ENCODE data around the gene KDELR1. TPM values are rescaled to one million over a fixed set of nuclear protein-coding genes. Genes with fewer than 3 reads are reported as not detected.

KDELR1 gene
- total and polyA plus RNA-seq, 2 of the 13 experiments (the other 11 are each of a cell fraction or from before 2014, with no cell fraction given) = 134 to 185 TPM

DNA sequence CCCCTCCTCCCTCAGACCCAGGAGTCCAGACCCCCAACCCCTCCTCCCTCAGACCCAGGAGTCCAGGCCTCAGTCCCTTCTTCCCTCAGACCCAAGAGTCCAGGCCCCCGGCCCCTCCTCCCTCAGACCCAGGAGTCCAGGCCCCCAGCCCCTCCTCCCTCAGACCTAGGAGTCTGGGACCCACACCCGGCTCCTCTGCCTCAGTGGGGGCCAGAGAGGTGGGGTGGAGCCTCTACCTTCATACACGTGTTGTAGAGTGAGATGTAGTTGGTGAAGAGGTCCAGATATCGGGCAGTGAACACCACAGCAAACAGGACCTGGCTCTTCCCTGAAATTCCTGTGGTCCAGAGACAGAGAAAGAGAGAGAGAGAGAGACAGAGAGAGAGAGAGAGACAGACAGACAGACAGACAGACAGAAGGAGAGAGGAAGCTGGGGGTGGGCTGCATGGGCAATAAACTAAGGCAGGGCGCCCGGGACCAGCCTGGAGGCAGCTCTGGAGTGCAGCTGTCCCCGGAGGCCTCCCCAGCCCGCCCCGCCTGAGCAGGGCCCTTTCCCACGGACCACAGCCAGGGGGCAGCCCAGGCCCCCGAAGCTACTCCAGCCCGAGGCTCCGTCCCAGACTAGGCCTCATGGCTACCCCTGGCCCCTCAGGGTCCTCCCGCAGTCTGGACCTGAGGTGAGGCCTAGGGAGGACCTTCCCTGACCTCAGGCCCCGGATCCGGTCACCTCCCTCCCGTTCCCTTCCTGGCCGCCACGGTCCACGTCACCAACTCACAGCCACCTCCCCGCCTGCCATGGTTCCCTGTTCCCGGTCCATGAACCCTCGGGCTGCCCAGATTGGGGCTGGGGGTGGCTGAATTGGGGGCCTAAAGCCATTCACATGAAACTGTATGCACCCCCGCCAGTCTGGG is 907 bp downstream of the KDELR1 start (continued):
- TF ChIP-seq ZNF318 (CRISPR knock-in tag; IDR thresholded peaks at IDR 0.05) = 0 out of 2 replicates have a peak, but pooled peaks have one; percentile 29
- TF ChIP-seq, protein P1, sequence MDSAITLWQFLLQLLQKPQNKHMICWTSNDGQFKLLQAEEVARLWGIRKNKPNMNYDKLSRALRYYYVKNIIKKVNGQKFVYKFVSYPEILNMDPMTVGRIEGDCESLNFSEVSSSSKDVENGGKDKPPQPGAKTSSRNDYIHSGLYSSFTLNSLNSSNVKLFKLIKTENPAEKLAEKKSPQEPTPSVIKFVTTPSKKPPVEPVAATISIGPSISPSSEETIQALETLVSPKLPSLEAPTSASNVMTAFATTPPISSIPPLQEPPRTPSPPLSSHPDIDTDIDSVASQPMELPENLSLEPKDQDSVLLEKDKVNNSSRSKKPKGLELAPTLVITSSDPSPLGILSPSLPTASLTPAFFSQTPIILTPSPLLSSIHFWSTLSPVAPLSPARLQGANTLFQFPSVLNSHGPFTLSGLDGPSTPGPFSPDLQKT (CRISPR knock-in tag; IDR thresholded peaks at IDR 0.05; ENCODE audit: borderline replicate concordance) = no peak
- TF ChIP-seq ZNF761 (CRISPR knock-in tag; conservative IDR thresholded peaks at IDR 0.05) = 0 out of 2 replicates have a peak, but pooled peaks have one; percentile 72
- TF ChIP-seq KDM2A (CRISPR knock-in tag; IDR thresholded peaks at IDR 0.05; ENCODE audit: borderline replicate concordance, low read depth) = peak; percentile 88
- TF ChIP-seq ZNF788 (CRISPR knock-in tag; IDR thresholded peaks at IDR 0.05; ENCODE audit: borderline replicate concordance) = peak; percentile 54; the same call in 1 of the 2 replicates
- 0 out of 2 replicates have a peak, but pooled peaks have one; percentile 41 for TF ChIP-seq ZBTB3 (CRISPR knock-in tag; IDR thresholded peaks at IDR 0.05; ENCODE audit: borderline replicate concordance, low read depth)
- TF ChIP-seq, protein P2, sequence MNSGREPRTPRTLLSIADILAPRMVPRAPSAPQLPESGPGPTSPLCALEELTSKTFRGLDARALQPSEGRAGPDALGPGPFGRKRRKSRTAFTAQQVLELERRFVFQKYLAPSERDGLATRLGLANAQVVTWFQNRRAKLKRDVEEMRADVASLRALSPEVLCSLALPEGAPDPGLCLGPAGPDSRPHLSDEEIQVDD (CRISPR knock-in tag; IDR thresholded peaks at IDR 0.05; ENCODE audit: borderline replicate concordance) = peak; percentile 38; the same call in 1 of the 2 replicates
- no peak for TF ChIP-seq ZBTB21 (CRISPR knock-in tag; IDR thresholded peaks at IDR 0.05)
- TF ChIP-seq ZNF362 (CRISPR knock-in tag; IDR thresholded peaks at IDR 0.05; ENCODE audit: borderline replicate concordance) = peak; percentile 42; the same call in 1 of the 2 replicates
- no peak for TF ChIP-seq NFYB (CRISPR knock-in tag; IDR thresholded peaks at IDR 0.05)
- peak; percentile 83 for TF ChIP-seq ZFP90 (CRISPR knock-in tag; IDR thresholded peaks at IDR 0.05; ENCODE audit: borderline replicate concordance)
- peak; percentile 83; the same call in 1 of the 2 replicates for TF ChIP-seq ZNF510 (CRISPR knock-in tag; IDR thresholded peaks at IDR 0.05; ENCODE audit: low read depth)
- TF ChIP-seq ZZZ3 (CRISPR knock-in tag; IDR thresholded peaks at IDR 0.05; ENCODE audit: borderline replicate concordance) = peak; percentile 93; the same call in 1 of the 2 replicates
- TF ChIP-seq HNF4A (CRISPR knock-in tag; IDR thresholded peaks at IDR 0.05) = peak; percentile 33; the same call in 1 of the 2 replicates
- peak; percentile 57; the same call in 1 of the 2 replicates for TF ChIP-seq SP2 (CRISPR knock-in tag; IDR thresholded peaks at IDR 0.05)
- peak; percentile 18 for TF ChIP-seq RBM22 (optimal IDR thresholded peaks at IDR 0.05; ENCODE audit: low read length)

All from HepG2 (cell line).